LNCAP (cell line): ENCODE measurements around the gene LGALS9.
A peak's percentile ranks its signal among the peaks of the same experiment; 100 is the strongest.

Experiments used
- TF ChIP-seq, protein P1 (sequence below): fragments of 450-650 bp; IDR thresholded peaks from 2 replicates; pipeline ENCODE4 v1.5.1; 2017; ENCODE audit warnings: mild to moderate bottlenecking

LGALS9 gene

DNA sequence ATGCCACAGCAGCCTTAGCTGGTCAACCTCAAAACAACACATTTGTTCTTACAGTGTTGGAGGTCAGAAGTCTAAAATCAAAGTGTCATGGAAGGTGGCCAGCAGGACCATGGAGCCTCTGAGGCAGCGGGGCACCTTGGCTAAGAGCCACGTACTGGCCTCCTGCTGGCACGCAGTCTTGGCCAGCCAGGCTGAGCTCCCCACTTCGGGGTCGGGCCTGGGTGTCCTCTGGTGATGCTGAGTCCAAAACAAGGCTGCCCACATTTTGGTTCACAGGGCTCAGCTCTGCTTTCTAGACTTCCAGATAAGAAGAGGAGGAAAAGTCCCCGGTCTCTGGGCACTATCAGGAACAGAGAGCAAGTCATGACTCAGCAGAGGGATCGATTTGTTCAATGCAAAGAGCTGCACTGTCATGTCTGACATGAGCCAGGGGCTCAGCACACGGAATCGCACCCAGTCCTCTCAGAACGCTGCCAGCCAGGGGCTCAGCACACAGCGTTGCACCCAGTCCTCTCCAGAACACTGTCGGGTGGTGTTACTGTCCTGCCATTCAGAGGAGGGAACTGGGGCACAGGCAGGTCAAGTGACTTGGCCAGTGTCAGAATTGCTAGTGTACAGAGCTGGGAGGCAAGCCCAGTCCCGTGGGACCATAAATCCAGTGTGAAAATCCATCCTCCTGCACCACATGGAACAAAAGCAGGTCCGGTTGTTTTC lies 2.5 kb downstream of the LGALS9 start:
- TF ChIP-seq, protein P1, sequence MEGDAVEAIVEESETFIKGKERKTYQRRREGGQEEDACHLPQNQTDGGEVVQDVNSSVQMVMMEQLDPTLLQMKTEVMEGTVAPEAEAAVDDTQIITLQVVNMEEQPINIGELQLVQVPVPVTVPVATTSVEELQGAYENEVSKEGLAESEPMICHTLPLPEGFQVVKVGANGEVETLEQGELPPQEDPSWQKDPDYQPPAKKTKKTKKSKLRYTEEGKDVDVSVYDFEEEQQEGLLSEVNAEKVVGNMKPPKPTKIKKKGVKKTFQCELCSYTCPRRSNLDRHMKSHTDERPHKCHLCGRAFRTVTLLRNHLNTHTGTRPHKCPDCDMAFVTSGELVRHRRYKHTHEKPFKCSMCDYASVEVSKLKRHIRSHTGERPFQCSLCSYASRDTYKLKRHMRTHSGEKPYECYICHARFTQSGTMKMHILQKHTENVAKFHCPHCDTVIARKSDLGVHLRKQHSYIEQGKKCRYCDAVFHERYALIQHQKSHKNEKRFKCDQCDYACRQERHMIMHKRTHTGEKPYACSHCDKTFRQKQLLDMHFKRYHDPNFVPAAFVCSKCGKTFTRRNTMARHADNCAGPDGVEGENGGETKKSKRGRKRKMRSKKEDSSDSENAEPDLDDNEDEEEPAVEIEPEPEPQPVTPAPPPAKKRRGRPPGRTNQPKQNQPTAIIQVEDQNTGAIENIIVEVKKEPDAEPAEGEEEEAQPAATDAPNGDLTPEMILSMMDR, result no peak

DNA sequence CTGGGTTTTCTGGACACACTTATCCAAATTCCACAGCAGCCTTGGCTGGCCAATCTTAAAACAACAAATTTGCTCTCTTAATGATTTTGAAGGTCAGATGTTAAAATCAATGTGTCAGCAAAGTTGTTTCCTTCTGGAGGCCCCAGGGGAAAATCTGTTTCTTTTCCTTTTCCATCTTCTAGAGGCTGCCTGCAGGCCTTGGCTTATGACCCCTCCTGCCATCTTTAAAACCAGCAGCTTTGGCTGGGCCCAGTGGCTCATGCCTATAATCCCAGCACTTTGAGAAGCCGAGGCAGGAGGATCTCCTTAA lies 3.0 kb downstream of the LGALS9 start:
- TF ChIP-seq, protein P1, result no peak

DNA sequence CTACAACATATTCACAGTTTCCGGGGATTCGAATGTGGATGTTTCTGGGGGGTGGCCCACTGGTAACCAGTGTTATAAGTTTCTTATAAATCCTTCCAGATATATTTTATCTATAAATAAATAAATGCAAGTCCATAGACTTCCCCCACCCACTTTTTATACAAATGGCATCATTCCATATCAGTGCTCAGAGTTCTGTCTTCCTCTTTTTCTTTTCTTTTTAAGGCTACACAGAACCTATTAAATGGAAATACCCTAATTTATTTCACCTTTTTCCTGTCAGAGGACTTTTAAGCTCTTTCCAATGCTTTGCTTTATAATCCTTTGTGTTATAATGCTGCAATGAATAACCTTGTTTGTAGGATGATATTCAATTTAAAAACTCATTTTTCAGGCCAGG lies 3.8 kb downstream of the LGALS9 start:
- TF ChIP-seq, protein P1, result no peak

DNA sequence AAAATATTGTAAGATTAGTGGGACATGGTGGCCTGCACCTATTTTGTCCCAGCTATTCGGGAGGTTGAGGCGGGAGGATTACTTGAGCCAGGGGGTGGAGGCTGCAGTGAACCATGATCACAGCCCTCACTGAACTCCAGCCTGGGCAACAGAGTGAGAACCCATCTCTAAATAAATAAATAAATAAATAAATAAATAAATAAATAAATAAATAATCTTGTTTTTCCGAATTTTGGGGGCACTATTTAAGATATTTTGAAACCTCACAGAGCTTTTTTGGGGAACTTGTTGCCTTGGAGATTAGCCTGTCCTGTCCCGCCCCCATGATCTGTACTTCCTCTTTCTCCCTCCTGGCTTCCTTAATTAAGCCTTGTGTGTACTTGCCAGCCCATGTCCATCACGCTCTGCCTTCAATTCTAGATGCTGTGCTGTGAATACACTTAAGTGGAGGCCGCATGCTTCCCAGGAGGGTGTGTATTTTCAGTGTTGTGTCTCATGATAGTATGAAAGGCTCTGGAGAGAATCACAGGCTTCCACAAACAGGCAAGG lies 4.4 kb downstream of the LGALS9 start:
- TF ChIP-seq, protein P1, result no peak

DNA sequence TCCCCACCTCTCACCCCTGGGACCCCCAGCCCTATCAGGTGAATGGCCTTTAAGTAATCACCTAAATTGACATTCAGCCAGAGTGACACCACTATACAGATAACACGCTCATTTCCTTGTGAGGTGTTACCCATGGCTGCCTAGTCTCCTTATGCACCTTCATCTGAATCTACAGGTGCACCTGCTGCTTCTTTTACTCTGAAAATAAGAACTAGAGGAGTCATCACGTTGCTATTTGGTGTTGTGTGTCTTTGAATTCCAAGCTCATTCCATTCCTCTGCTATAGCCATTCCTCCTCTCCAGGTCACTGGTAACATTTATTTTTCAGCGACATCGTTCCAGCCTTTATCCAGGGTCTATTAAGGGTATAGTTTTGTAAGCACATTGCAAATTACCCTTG lies 9.8 kb downstream of the LGALS9 start:
- TF ChIP-seq, protein P1, result no peak

DNA sequence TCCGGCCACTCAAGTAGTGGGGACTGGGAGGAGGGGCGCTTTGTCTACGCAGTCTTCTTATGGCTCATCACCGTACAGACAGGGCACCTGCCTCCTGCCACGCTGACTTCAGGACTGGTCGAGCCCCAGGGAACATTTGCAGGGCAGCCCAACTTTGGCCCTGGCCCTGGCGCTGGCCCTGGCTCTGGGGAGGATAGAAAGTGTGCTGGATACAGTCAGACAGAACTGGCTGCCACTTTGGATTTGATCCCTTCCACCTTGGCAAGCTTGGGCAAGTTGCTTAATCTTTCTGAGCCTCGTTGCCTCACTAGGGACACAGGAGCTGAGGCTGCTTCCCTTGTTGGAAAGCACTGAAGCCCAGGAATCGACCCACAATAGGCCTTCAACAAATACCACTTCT lies 13.6 kb downstream of the LGALS9 start:
- TF ChIP-seq, protein P1, result no peak

DNA sequence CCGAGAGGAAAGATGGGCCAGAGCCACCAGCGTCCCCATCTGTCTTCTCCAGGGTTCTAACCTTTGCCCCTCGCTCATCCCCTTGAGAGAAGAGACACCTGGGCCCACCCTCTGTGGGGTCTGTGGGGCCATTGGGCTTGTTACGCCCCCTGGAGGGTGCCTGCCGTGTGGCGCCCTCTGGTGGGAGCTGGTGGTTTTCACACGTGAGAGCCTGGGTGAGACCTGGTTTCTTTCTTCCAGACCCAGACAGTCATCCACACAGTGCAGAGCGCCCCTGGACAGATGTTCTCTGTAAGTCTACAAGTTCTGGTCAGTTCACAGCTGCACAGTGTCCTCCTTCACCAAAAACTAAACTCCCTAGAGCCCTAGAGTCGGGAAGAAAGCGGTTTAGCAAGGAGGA lies 14.6 kb downstream of the LGALS9 start:
- TF ChIP-seq, protein P1, result peak; percentile 31; the same call in 1 of the 2 replicates

DNA sequence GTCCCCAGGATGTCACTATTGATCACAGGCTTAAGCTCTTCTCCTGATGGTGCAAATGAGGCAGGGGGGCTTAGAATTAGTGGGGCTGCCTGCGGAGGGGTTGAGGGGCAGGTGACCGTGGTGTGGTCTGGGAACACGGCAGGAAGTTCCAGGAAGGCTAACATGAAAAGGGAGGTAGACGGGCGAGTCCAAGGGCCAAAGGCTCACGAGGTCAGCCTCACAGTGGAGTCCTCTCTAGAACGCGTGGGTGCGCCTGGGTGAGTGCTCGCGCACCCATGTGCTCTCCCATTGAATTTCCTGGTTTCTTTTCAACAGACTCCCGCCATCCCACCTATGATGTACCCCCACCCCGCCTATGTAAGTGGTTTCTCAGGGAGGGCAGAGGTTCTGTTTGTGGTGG lies 15.2 kb downstream of the LGALS9 start:
- TF ChIP-seq, protein P1, result no peak
